ENCODE data around the gene EVA1C. TPM values are rescaled to one million over a fixed set of nuclear protein-coding genes. Genes with fewer than 3 reads are reported as not detected.
A peak's percentile ranks its signal among the peaks of the same experiment; 100 is the strongest.
"Not testable (repeated sequence)": the region's sequence is repeated elsewhere in the genome, so short reads cannot be mapped to it uniquely, and the experiment has no call there.

The EVA1C gene
- total RNA-seq, 2 experiments from 2014 or later, result 11.1 to 12.7 TPM

GRCh38 chr21:32499249-32500055 is 86.9 kb downstream of the EVA1C start:
- H3K9me3 Mint-ChIP-seq, result no peaks in the 10 kb centered on the region
- TF ChIP-seq CTCF (IDR thresholded peaks at IDR 0.05), result no peak
- intact Hi-C loops (cut with DNase I, micrococcal nuclease), result loop anchor here (5.0 to 10.0 kb wide), 2 partner anchors 65 to 82 kb away; no protein-coding TSS in a partner anchor

GRCh38 chr21:32503641-32504040 is 91.1 kb downstream of the EVA1C start:
- POLR2A ChIA-PET; DNase-seq; H3K9me3 ChIP-seq (ENCODE audit: control insufficient read depth in 1 of 2, insufficient read depth in 1 of 2, low read length in 2 of 2); H3K4me1 Mint-ChIP-seq (ENCODE audit: low read depth); H3K27ac Mint-ChIP-seq; H3K4me3 Mint-ChIP-seq; CTCF ChIA-PET; H3K27ac ChIP-seq (ENCODE audit: low read depth in 1 of 2, low read length in 2 of 2); H3K36me3 ChIP-seq (ENCODE audit: insufficient read depth, low read length); ATAC-seq (ENCODE audit: poor library complexity); H3K4me3 ChIP-seq (ENCODE audit: low read length); H3K9me3 Mint-ChIP-seq; intact Hi-C loops (cut with DNase I, micrococcal nuclease); H3K4me1 ChIP-seq (ENCODE audit: insufficient read depth, low read length); H3K27me3 Mint-ChIP-seq; H3K27me3 ChIP-seq (ENCODE audit: control insufficient read depth in 1 of 2, insufficient read depth in 2 of 2, low read length in 2 of 2): not testable (repeated sequence)
- H3K36me3 Mint-ChIP-seq (ENCODE audit: low read depth), result peaks cover 47% of the 10 kb centered on the region

More at GRCh38 chr21:32499249-32500055, 86.9 kb downstream of the EVA1C start:
- Mint-ChIP-seq H3K27me3 (no peaks in the 10 kb centered on the region), H3K4me1 (ENCODE audit: low read depth) (peaks cover 4% of the 10 kb centered on the region), H3K4me3 (no peak overlapping the region), H3K27ac (peak overlapping the region; percentile 20), H3K36me3 (ENCODE audit: low read depth) (peaks cover 43% of the 10 kb centered on the region)
- no peaks in the 10 kb centered on the region for H3K27me3 ChIP-seq (ENCODE audit: control insufficient read depth in 1 of 2, insufficient read depth in 2 of 2, low read length in 2 of 2)
- DNase-seq (no peak), ATAC-seq (ENCODE audit: poor library complexity) (no peak)
- ChIA-PET POLR2A (no interaction called here), CTCF (no interaction called here)
- H3K9me3 ChIP-seq (ENCODE audit: control insufficient read depth in 1 of 2, insufficient read depth in 1 of 2, low read length in 2 of 2), result no peaks in the 10 kb centered on the region
- no peak overlapping the region for H3K27ac ChIP-seq (ENCODE audit: low read depth in 1 of 2, low read length in 2 of 2)
- H3K4me1 ChIP-seq (ENCODE audit: insufficient read depth, low read length), result no peaks in the 10 kb centered on the region
- no peak overlapping the region for H3K4me3 ChIP-seq (ENCODE audit: low read length)
- peaks cover 17% of the 10 kb centered on the region for H3K36me3 ChIP-seq (ENCODE audit: insufficient read depth, low read length)

- H3K9me3 Mint-ChIP-seq; H3K27ac ChIP-seq (ENCODE audit: low read depth in 1 of 2, low read length in 2 of 2); H3K9me3 ChIP-seq (ENCODE audit: control insufficient read depth in 1 of 2, insufficient read depth in 1 of 2, low read length in 2 of 2); intact Hi-C loops (cut with DNase I, micrococcal nuclease); CTCF ChIA-PET; H3K27ac Mint-ChIP-seq; H3K4me1 Mint-ChIP-seq (ENCODE audit: low read depth); H3K36me3 ChIP-seq (ENCODE audit: insufficient read depth, low read length); H3K4me3 Mint-ChIP-seq; DNase-seq; H3K27me3 ChIP-seq (ENCODE audit: control insufficient read depth in 1 of 2, insufficient read depth in 2 of 2, low read length in 2 of 2); ATAC-seq (ENCODE audit: poor library complexity); H3K4me3 ChIP-seq (ENCODE audit: low read length); H3K27me3 Mint-ChIP-seq; H3K4me1 ChIP-seq (ENCODE audit: insufficient read depth, low read length); POLR2A ChIA-PET: not testable (repeated sequence)
- H3K36me3 Mint-ChIP-seq (ENCODE audit: low read depth), result peaks cover 51% of the 10 kb centered on the region
Measured at GRCh38 chr21:32505767-32506166, 93.3 kb downstream of the EVA1C start.

- H3K4me1 ChIP-seq (ENCODE audit: insufficient read depth, low read length); H3K27ac ChIP-seq (ENCODE audit: low read depth in 1 of 2, low read length in 2 of 2); H3K36me3 ChIP-seq (ENCODE audit: insufficient read depth, low read length); H3K9me3 ChIP-seq (ENCODE audit: control insufficient read depth in 1 of 2, insufficient read depth in 1 of 2, low read length in 2 of 2); H3K9me3 Mint-ChIP-seq; ATAC-seq (ENCODE audit: poor library complexity); H3K27ac Mint-ChIP-seq; H3K27me3 ChIP-seq (ENCODE audit: control insufficient read depth in 1 of 2, insufficient read depth in 2 of 2, low read length in 2 of 2); H3K4me3 ChIP-seq (ENCODE audit: low read length); H3K4me1 Mint-ChIP-seq (ENCODE audit: low read depth); CTCF ChIA-PET; DNase-seq; H3K4me3 Mint-ChIP-seq; H3K27me3 Mint-ChIP-seq; intact Hi-C loops (cut with DNase I, micrococcal nuclease); POLR2A ChIA-PET: not testable (repeated sequence)
- H3K36me3 Mint-ChIP-seq (ENCODE audit: low read depth), result peaks cover 47% of the 10 kb centered on the region
Measured at GRCh38 chr21:32506411-32506965, 94.0 kb downstream of the EVA1C start.
